GM18511 (cell line): Measurements from ENCODE around the gene ST7.

ENCODE experiments used
- ATAC-seq: cut with Tn5 transposase; IDR thresholded peaks from one replicate; pipeline ENCODE4 v1.9.1; 2021; ENCODE audit warnings: mild to moderate bottlenecking, moderate library complexity; ENCODE audit not compliant: unreplicated experiment

Gene ST7

GRCh38 chr7:117145333-117145732 is 192.0 kb downstream of the ST7 start:
- ATAC-seq, result no peak

DNA sequence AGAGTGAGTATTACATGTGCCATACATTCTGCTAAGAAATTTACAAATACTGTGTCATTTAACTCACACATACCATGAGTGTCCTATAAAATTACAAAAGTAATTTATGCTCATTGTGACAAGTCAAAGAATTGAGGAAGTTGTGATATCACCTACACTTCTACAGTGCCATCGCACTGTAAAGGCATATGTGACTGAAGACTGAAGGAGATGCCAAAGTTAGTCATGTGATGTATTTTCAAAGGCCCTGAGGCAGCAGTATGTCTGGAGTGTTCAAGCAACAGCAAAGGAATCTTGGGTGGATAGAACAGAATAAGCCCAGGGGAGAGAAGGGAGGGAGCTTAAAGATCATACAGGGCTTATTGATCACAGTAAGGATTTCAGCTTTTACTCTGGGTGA is 192.8 kb downstream of the ST7 start:
- no peak for ATAC-seq

DNA sequence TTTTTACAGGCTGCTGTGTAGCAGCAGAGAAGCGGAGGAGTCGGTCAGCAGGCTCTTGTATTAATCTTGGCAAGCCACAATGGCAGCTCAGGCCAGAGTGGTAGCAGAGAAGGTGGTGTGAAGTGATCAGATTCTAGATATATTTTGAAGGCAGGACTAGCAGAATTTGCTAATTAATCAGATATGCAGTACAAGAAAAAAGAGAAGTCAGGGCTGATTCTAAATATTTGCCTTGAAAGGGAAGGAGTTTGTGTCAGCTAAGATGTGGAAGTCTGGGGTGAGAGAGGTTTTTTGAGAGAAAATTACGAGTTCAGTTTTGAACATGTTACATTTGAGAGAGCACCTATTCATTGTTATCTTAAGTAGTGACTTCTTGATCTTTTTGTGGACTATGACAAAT is 193.2 kb downstream of the ST7 start:
- ATAC-seq, result no peak

GRCh38 chr7:117148971-117149370 is 195.7 kb downstream of the ST7 start:
- no peak for ATAC-seq

DNA sequence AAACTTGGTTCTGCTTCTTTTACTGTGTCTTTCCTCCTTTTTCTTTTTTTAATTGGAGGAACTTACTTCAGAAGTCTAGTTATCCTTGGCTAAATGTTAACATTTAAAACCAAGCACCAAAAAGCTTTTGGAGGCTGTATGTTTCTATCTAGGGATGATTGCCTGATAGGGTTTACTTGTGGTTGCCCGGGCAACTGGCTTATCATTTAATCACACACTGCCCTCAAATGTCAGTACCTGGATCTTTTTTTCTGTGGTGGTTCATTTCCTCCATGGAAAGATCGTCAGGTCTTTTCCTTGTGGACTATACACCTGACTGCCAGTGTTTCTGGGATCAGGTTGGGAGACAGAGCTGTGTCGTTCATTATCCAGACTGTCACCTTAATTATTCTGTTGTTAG is 196.4 kb downstream of the ST7 start:
- no peak for ATAC-seq

DNA sequence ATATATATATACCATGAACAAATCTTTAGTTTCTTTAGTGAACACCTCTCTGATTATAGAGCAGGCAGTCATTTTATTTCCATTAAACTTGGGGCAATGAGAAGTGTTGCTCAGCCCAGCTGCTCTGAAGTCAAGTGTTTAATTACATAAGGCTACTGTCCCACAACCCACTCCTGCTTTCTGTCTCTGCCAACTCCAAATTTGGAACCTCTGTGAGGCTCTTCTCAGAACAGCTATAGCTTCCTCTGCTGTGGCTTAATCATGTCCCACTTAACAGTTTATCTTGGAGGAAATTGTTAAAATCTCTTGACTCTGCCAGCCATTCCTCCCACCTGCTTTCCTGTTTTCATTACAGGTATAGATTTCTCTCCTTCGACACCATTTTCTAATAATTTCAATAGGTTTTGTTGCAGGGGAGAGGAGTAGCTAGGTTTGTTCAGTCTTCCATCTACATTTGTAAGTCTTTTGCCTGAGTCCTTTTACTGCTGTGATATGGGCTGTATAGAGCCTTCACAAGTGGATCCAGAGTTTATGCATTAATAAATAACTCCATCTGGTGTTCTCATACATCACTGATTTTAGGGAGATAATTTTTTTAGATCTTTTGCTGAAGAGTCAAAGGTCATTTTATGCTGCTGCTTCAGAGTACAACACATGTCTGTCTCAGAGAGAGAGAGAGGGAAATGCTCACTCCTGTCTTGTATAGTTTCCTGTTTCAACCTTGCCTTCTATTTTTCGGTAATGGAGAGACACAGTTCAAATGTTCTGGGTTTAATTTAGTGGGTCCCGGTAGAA is 199.1 kb downstream of the ST7 start:
- ATAC-seq, result no peak

DNA sequence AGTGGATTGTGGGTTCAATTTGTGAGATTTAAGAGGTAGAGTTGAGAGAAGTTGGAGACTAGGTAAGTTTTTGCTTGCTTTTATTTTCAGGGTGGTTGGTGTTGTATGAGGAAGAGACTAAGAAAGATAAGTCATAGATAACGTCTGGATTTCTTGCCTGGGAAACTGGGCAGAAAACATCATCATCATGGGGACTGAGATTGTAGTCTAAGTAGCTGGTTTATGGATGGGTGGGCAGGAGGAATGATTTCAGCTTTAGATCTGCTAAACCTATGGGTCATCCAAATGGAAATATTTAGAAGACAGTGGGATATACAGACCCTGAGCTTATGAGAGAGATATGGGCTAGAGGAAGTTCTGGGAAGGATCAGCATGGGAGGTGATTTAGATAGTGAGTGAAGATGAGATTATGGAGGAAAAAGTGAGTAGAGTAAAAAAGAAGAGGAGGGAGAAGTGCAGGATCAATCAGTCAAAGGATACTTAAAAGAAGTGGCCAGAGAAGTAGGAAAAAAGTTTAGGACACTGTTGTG is 199.8 kb downstream of the ST7 start:
- no peak for ATAC-seq

DNA sequence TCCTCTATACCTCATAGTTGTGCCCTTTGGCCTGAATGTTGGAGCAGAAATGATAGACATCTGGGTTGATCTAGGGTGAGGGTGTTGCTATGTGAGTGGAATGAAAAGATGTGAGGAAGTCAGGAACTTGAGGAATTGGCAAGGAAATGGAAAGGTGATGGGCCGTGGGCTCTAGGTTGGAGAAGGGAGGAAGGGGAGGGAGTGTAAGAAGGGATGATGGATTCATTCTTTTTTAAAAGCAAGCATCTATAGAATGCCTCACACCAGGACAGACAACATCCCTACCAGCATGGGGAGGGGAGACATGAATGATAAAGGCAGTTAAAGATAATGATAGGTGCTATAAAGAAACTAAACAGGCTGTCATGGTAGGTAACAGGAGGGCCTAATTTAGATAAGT is 201.4 kb downstream of the ST7 start:
- no peak for ATAC-seq

DNA sequence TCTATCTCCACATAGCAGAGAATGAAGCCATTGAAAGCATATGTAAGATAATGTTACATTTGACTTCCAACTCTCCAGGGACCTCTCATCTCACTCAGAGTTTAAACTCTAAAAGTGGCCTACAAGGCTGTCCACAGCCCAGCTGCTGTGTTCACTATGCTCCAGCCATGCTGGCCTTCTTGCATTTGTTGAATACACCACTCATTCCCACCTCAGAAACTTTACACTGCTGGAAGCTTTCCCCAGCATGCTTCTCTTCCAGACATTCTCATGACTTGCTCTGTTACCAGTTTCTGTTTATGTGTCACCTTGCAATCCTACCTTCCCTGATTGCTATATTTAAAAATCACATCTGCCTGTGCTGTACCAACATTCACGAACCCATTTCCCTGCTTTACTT is 202.4 kb downstream of the ST7 start:
- ATAC-seq, result no peak

DNA sequence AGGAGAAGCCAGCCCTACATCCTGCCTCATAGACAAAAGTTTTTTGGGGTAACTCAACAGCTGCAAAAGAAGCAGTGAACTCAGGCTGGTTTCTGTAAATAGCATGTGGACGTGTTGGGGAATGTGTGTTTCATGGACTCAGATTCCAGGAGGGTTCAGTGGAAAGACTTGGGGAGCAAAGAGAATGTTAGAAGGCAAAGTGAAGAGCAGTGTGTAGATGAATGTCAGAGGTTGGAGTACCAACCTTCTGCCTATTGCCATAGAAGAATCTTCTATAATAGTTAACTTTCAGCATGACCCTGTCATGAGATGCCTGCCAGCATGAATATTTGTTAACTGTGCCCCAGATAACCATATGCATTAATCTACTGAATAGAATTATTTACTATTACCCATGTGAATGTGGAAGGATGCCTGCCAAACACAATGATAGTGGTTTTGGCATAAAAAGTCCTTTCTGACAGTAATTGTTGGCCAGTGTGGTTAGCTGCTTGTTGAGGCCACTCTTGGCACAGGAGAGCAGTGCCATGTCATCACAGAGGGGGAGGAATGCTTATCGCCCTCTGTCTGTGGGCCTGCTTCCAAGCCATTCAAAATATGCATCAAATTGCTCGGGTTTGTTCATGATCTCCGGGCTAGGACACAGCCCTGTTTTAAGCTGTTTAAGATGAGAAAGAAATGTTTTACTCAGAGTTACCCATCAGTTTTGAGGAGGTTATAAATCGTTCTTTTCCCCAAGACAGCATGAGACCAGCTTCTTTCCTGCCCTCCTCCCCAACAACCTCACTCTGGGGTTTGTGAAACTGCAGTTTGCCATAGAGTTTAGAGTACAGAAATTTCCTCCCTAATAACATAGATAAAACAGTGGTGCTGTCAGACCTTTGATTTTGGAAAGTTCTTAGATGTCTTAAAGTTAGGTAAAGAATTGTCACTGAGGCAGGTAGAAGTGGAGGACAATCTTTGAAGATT is 204.2 kb downstream of the ST7 start:
- ATAC-seq, result no peak

- no peak for ATAC-seq
Measured at GRCh38 chr7:117158941-117159697, 205.8 kb downstream of the ST7 start.

- ATAC-seq, result no peak
Measured at GRCh38 chr7:117163101-117163500, 209.8 kb downstream of the ST7 start.

DNA sequence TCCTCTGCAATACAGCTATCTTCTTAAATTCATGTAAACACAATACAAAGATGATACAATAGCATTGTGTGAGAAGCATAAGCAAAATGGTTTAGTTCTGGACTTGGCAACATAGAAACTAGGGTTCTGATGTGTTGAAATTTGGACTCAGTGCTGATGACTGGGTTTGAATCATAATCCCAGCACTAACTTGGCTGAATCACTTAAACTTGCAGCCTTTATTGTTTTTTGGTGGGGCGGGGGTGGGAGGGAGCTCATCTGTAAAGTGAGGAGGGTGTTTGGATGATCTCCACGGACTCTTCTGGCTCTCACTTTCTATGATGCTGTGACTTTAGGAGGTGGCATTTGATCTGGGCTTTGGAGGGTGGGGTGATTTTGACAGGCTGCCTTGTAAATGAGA is 211.3 kb downstream of the ST7 start:
- no peak for ATAC-seq

DNA sequence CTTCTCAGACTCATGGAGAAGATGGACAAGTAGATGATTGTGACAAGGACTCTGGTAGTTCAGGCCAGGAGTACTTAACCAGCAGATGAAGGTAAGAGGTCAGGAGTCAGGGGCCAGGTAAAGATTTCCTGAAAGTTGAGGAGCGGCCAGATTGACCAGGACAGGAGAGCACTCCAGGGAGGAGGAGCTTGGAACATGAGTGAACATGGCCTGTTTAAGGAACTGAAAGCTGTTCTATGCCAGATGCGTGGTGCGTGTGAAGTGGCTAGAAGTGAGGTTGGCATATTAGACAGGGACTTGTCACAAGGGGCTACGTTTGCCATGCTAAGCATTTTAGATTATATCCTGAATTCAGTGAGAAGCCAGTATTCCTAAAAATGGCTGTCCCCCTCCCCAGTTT is 212.4 kb downstream of the ST7 start:
- ATAC-seq, result peak; percentile 73

DNA sequence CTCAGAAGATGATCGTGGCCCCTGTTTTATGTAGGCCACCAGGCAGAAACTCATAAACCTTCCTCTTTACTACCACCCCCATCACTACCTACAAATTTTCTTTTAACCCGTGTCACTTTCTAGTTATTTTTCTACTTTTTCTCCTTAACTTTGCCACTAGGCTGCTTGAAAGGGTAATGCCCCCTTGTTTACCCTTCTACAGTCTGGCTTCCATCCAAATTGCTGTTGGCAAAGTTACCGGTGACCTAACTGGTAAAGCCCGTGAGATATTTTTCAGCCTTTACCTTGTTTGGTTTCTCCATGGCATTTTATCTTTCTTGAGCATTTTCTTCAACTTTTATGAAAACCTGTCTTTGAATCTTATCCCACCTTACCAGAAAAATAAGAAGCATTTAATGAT is 216.6 kb downstream of the ST7 start:
- ATAC-seq, result no peak

DNA sequence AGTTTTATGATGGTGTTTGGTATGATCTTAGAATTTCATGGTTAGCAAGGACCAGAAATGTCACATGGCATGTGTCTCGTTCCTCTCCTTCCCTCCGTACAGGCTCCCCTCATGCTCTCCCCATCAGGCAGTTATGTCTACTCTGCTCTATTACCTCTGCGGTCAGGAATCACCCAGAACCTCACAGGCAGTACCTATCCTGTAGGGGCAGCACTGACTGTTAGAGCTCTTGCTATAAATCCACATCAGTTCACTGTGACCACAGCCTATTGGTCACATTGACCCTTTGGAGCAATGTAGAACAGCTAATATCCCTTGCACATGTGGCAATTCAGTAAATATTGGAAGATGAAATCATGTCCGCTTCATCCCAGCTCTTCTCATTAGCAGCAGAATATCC is 217.8 kb downstream of the ST7 start:
- no peak for ATAC-seq

DNA sequence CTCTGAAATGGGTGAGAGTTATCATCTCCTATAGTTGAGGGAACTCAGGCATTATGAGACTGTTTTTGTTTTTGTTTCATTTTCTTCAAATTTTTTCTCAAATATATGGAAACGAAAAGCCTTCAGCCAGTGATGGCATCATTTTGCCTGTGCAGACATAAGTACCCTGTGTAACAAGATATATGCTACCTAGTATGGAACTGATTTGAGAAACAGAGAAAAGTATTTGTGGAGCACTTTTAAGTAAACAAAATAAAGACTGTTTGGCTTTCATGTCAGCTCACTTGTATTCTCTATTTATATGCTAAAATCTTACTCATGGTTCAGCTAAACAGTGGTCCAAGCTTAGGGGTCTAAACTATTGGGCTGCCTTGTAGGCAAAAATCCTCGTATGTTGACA is 219.0 kb downstream of the ST7 start:
- ATAC-seq, result no peak

GRCh38 chr7:117173035-117173770 is 219.9 kb downstream of the ST7 start:
- no peak for ATAC-seq

GRCh38 chr7:117176206-117176605 is 222.9 kb downstream of the ST7 start:
- no peak for ATAC-seq

GRCh38 chr7:117178600-117178999 is 225.3 kb downstream of the ST7 start:
- ATAC-seq, result no peak
